Measurements from ENCODE around the gene PSMB2.
A peak's percentile ranks its signal among the peaks of the same experiment; 100 is the strongest.
"Not testable (repeated sequence)": the region's sequence is repeated elsewhere in the genome, so short reads cannot be mapped to it uniquely, and the experiment has no call there.

The PSMB2 gene

DNA sequence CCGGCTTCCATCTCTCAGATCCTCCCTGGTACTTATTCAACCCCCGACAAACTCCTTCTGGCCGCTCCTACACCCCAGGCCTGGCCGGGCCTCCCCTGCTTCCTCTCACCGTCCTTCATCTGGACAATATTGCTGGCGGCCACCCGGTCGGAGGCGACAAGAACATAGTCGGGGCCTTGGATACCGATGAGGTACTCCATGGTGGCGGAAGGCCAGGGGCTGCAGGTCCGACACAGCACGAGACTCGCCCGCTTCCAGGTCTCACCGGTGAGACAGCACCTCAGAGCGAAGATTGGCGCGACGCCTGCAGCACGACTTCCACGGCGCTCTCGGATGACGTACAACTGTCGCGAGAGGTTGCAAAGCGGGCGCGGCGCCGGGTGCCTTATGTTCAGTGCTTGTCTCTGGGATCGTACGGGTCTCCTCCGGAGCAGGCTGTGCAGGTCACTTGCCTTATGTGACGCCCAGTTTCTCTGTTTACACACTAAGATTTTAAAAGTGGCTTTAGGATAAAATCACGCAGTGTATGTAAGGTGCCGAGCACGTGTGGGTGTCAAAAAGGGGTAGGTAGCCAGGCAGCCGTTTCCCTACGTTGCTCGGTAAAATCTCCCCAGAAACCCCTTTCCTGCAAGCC, at the start of gene PSMB2:
Gene PSMB2 (minus strand): TSS at position 294 of the 634 bp plus-strand sequence. CDS start 94 bp downstream, at position 200.
- Mint-ChIP-seq H3K27me3 (peaks cover 27% of the 10 kb centered on the region), H3K36me3 (ENCODE audit: insufficient read depth) (peaks cover 23% of the 10 kb centered on the region), H3K27ac (ENCODE audit: low read depth) (peak within 1 kb of the TSS; percentile 100), H3K4me1 (peaks cover 40% of the 10 kb centered on the region), H3K9me3 (no peaks in the 10 kb centered on the region), H3K4me3 (peak within 1 kb of the TSS; percentile 100)
- DNase-seq (ENCODE audit: low spot score in 2 of 2) (peak; percentile 95 to 96), ATAC-seq (replicated peaks; ENCODE audit: extremely low read depth, poor library complexity, severe bottlenecking) (peak; percentile 90)

DNA sequence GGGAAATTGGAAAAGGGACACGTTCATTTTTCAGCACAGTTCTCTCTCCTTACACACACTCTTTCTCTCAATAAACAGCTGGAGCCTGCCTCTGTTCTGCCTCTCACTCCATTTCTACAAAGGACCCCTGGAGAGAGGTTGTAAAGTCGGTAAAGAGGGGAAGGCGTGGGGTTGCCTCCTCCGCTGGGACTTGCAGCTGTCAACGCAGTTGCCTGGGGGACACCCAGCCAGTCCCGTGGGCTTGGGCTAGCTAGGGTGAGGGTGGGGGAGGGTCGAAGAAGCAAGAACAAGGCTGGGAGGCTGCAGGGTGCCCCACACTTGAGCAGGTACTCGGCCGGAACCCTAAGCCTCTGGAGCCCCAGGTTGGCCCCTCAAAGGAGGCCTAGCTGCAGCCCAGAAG, 49.8 kb upstream of the PSMB2 start:
- peaks cover 20% of the 10 kb centered on the region for H3K27me3 Mint-ChIP-seq
- H3K4me3 Mint-ChIP-seq = no peak overlapping the region
- no peaks in the 10 kb centered on the region for H3K4me1 Mint-ChIP-seq
- H3K27ac Mint-ChIP-seq (ENCODE audit: low read depth) = no peak overlapping the region
- H3K36me3 Mint-ChIP-seq (ENCODE audit: insufficient read depth) = no peaks in the 10 kb centered on the region
- ATAC-seq (replicated peaks; ENCODE audit: extremely low read depth, poor library complexity, severe bottlenecking) (no peak), DNase-seq (ENCODE audit: low spot score in 2 of 2) (no peak)
- no peaks in the 10 kb centered on the region for H3K9me3 Mint-ChIP-seq

DNA sequence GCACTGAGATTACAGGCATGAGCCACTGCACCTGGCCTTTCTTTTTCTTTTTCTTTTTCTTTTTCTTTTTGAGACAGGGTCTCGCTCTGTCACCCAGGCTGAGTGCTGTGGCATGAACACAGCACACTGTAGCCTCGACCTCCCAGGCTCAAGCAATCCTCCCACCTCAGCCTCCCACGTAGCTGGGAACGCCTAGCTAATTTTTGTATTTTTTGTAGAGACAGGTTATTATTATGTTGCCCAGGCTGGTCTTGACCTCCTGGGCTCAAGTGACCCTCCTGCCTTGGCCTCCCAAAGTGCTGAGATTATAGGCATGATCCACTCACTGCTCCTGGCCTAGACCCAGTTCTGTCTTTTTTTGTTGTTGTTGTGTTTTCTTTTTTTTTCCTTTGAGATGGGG, 48.8 kb upstream of the PSMB2 start:
- H3K4me1 Mint-ChIP-seq; H3K4me3 Mint-ChIP-seq; H3K9me3 Mint-ChIP-seq; DNase-seq (ENCODE audit: low spot score in 2 of 2); H3K27ac Mint-ChIP-seq (ENCODE audit: low read depth); ATAC-seq (replicated peaks; ENCODE audit: extremely low read depth, poor library complexity, severe bottlenecking); H3K36me3 Mint-ChIP-seq (ENCODE audit: insufficient read depth): not testable (repeated sequence)
- peaks cover 16% of the 10 kb centered on the region for H3K27me3 Mint-ChIP-seq

DNA sequence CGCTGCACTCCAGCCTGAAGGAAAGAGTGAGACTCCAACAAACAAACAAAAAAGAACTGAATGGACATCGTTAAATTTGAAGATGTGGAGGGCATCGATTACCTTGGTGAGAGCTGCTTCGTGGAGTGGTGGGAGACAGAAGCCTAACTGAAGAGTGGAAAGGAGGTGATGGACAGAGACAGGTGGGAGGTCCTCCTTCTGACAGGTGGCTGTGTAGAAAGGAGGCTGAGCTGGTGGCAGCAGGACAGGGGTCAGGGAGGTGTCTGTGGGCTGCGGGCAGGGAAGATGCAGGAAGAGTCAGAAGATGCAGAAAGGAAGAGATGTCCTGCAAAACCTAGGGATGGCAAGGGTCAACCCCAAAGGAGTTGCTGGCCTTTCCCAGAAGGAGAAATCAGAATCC, 46.8 kb upstream of the PSMB2 start:
- no peak overlapping the region for H3K4me3 Mint-ChIP-seq
- no peaks in the 10 kb centered on the region for H3K9me3 Mint-ChIP-seq
- peaks cover 19% of the 10 kb centered on the region for H3K27me3 Mint-ChIP-seq

DNA sequence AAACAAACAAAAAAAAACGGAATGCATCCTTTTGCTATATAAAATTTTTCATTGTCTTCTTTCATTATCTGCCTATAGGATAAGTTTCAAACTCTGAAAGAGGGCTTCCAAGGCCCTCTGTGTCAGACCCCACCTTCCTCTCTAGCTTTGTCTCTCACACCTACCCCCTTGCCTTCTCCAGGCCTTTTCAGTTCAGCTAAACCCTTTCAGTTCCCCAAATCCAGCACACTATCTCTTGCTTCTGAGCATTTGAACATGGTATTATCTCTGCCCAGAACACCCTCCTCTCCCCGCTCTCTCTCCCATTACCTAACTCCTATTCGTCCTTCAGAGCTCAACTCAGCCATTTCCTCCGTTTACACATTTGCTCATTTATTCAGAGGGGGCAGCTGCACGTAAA, 41.7 kb upstream of the PSMB2 start:
- no peaks in the 10 kb centered on the region for H3K36me3 Mint-ChIP-seq (ENCODE audit: insufficient read depth)
- no peaks in the 10 kb centered on the region for H3K4me1 Mint-ChIP-seq
- no peak overlapping the region for H3K4me3 Mint-ChIP-seq
- no peak overlapping the region for H3K27ac Mint-ChIP-seq (ENCODE audit: low read depth)
- H3K27me3 Mint-ChIP-seq = peaks cover 19% of the 10 kb centered on the region
- no peak for ATAC-seq (replicated peaks; ENCODE audit: extremely low read depth, poor library complexity, severe bottlenecking)
- no peaks in the 10 kb centered on the region for H3K9me3 Mint-ChIP-seq
- DNase-seq (ENCODE audit: low spot score in 2 of 2) = no peak

More for the DNA sequence above, 46.8 kb upstream of the PSMB2 start:
- ATAC-seq (replicated peaks; ENCODE audit: extremely low read depth, poor library complexity, severe bottlenecking) = no peak
- DNase-seq (ENCODE audit: low spot score in 2 of 2) = no peak
- Mint-ChIP-seq H3K4me1 (no peaks in the 10 kb centered on the region), H3K36me3 (ENCODE audit: insufficient read depth) (no peaks in the 10 kb centered on the region), H3K27ac (ENCODE audit: low read depth) (no peak overlapping the region)

DNA sequence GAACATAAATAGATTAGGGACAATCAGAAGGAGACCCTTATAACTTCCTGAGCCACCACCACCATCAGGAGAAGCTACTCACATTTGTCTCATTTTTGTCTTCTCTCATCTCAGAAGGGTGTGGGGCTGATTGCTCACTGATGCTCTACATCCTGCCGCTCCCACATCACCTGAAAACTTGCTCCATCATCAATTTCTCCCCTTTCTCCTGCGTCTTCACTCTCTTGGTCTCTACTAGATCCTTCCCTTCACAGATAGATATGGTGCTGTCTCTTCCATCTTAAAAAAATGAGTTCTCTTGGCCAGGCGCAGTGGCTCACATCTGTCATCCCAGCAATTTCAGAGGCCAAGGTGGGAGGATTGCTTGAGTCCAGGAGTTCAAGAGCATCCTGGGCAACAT, 38.9 kb upstream of the PSMB2 start:
- DNase-seq (ENCODE audit: low spot score in 2 of 2) (no peak), ATAC-seq (replicated peaks; ENCODE audit: extremely low read depth, poor library complexity, severe bottlenecking) (no peak)
- Mint-ChIP-seq H3K36me3 (ENCODE audit: insufficient read depth) (no peaks in the 10 kb centered on the region), H3K4me3 (no peak overlapping the region), H3K27ac (ENCODE audit: low read depth) (no peak overlapping the region), H3K4me1 (no peaks in the 10 kb centered on the region), H3K9me3 (no peaks in the 10 kb centered on the region), H3K27me3 (peaks cover 14% of the 10 kb centered on the region)

DNA sequence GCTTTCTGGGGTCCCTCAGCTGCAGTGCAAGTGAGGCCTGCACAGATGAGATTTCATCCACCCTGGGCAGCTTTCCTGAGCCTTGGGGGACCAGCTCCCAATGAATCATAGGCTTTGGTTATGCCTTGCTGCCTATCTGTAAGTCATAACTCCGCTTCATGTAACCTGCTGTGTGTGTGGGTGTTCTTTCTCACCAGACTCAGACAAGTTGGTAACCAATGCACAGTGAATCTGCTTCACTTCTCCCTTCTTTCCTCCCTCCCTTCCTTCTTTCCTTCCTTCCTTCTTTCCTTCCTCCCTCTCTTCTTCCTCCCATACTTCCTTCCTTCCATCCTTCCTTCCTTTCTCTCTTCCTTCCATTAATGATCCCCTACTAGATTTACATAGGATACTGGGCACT, 34.4 kb upstream of the PSMB2 start:
- Mint-ChIP-seq H3K4me3 (no peak overlapping the region), H3K27ac (ENCODE audit: low read depth) (no peak overlapping the region), H3K9me3 (no peaks in the 10 kb centered on the region), H3K4me1 (no peaks in the 10 kb centered on the region), H3K27me3 (peaks cover 30% of the 10 kb centered on the region), H3K36me3 (ENCODE audit: insufficient read depth) (peaks cover 1% of the 10 kb centered on the region)
- ATAC-seq (replicated peaks; ENCODE audit: extremely low read depth, poor library complexity, severe bottlenecking) = no peak
- DNase-seq (ENCODE audit: low spot score in 2 of 2) = no peak

DNA sequence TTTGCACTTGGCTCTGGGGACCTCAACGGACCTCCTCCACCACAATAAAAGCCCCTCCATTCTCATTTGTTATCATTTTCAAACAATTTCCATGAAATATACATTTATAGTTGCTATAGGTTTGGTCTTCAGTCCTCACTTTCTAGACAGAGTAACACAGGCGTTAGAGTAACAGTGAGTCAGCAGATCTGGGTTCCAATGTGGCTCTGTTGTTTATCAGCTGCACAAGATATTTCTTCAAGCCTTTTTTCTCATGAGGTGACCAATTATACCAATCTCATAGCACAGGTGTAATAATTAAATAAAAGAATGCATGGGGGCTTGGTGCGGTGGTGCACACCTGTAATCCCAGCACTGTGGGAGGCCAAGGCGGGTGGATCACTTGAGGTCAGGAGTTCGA, 32.8 kb upstream of the PSMB2 start:
- peaks cover 32% of the 10 kb centered on the region for H3K27me3 Mint-ChIP-seq
- H3K4me3 Mint-ChIP-seq = no peak overlapping the region
- no peaks in the 10 kb centered on the region for H3K4me1 Mint-ChIP-seq
- no peak for DNase-seq (ENCODE audit: low spot score in 2 of 2)
- ATAC-seq (replicated peaks; ENCODE audit: extremely low read depth, poor library complexity, severe bottlenecking) = no peak
- H3K27ac Mint-ChIP-seq (ENCODE audit: low read depth) = no peak overlapping the region
- H3K36me3 Mint-ChIP-seq (ENCODE audit: insufficient read depth) = peaks cover 1% of the 10 kb centered on the region
- no peaks in the 10 kb centered on the region for H3K9me3 Mint-ChIP-seq

DNA sequence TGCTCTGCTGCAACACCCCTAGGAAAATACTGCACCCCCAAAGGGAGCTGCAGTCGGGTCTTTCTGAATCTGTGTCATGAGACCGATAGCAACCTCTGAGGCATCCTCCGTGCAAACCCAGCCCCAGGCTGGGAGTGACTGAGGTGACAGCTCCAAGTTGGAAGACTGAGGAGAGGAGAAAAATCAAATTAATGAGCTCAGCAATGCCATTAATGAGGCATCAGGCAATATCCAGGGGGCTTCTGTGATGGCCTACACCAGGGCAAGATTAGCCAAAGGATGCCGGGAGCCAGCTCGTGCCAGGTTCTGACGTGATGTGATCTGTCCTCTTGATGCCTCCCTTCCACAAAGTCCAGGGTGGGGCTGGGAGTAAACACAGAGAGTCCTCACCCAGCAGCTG, 30.8 kb upstream of the PSMB2 start:
- Mint-ChIP-seq H3K27me3 (peaks cover 39% of the 10 kb centered on the region), H3K9me3 (no peaks in the 10 kb centered on the region), H3K4me1 (no peaks in the 10 kb centered on the region), H3K36me3 (ENCODE audit: insufficient read depth) (peaks cover 3% of the 10 kb centered on the region), H3K27ac (ENCODE audit: low read depth) (no peak overlapping the region), H3K4me3 (no peak overlapping the region)
- ATAC-seq (replicated peaks; ENCODE audit: extremely low read depth, poor library complexity, severe bottlenecking) (no peak), DNase-seq (ENCODE audit: low spot score in 2 of 2) (no peak)

DNA sequence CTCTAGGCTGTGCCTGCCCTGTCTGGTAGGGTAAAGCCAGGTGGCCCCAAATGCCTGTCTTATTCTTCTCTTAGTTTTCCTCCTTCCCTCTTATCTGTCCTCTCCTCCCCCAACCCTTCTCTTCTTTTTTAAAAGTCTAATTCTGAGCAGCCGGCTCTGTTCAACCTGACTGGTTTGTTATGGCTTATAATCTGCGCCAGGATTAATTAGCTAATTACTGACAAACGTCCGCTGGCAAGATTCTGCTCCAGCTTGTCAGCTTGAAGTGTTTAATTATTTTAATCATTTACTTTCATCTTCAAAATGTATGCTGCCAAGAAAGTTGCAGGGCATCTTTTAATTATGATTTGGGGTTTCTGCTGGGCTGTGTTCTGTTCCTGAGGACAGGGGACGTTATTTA, 27.2 kb upstream of the PSMB2 start:
- Mint-ChIP-seq H3K27me3 (peaks cover 53% of the 10 kb centered on the region), H3K36me3 (ENCODE audit: insufficient read depth) (peaks cover 3% of the 10 kb centered on the region), H3K4me1 (no peaks in the 10 kb centered on the region), H3K9me3 (no peaks in the 10 kb centered on the region), H3K4me3 (no peak overlapping the region), H3K27ac (ENCODE audit: low read depth) (no peak overlapping the region)
- no peak for DNase-seq (ENCODE audit: low spot score in 2 of 2)
- no peak for ATAC-seq (replicated peaks; ENCODE audit: extremely low read depth, poor library complexity, severe bottlenecking)

DNA sequence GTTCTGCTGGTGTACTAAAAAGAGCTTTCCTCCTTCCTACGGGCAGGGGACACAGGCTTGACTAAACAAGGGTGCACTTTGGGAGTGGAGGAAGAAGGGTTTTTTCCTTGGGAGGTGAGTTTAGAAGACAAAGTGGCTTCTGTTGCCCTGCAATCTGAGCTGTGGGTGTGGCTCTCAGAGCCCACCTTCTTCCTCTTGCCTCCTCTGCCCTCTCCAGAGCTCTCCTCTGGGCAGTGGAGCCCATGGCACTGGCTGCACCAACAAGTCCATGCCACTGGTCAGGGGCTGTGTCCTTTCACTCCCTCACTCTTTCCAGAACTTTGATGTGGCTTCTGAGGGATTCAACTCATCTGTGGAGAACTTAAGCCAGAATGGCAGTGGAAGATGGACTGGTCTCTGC, 25.6 kb upstream of the PSMB2 start:
- DNase-seq (ENCODE audit: low spot score in 2 of 2) (no peak), ATAC-seq (replicated peaks; ENCODE audit: extremely low read depth, poor library complexity, severe bottlenecking) (no peak)
- peaks cover 41% of the 10 kb centered on the region for H3K27me3 Mint-ChIP-seq
- peaks cover 3% of the 10 kb centered on the region for H3K36me3 Mint-ChIP-seq (ENCODE audit: insufficient read depth)
- H3K4me1 Mint-ChIP-seq = no peaks in the 10 kb centered on the region
- H3K9me3 Mint-ChIP-seq = no peaks in the 10 kb centered on the region
- no peak overlapping the region for H3K4me3 Mint-ChIP-seq
- no peak overlapping the region for H3K27ac Mint-ChIP-seq (ENCODE audit: low read depth)

DNA sequence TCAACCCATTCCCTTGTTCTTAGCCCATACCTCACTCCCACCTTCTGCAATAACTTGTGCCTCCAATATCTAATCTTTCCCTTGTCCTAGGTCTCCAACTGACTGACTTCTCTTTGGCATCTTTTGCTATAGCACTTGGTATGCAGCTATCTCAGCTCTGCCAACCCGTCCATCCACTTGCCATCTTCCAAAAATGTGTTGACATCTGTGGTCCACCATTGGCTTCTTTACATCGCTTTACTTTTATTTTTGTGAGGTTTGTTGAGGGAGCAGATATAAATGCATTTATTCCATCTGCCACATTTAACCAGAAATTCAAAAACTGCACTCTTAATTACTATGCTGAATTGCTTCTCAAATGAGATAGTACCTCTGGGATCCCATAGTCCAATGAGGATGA, 24.9 kb upstream of the PSMB2 start:
- H3K9me3 Mint-ChIP-seq = no peaks in the 10 kb centered on the region
- no peak overlapping the region for H3K4me3 Mint-ChIP-seq
- DNase-seq (ENCODE audit: low spot score in 2 of 2) (no peak), ATAC-seq (replicated peaks; ENCODE audit: extremely low read depth, poor library complexity, severe bottlenecking) (no peak)
- H3K36me3 Mint-ChIP-seq (ENCODE audit: insufficient read depth) = peaks cover 3% of the 10 kb centered on the region
- H3K4me1 Mint-ChIP-seq = no peaks in the 10 kb centered on the region
- H3K27ac Mint-ChIP-seq (ENCODE audit: low read depth) = no peak overlapping the region
- H3K27me3 Mint-ChIP-seq = peaks cover 34% of the 10 kb centered on the region

DNA sequence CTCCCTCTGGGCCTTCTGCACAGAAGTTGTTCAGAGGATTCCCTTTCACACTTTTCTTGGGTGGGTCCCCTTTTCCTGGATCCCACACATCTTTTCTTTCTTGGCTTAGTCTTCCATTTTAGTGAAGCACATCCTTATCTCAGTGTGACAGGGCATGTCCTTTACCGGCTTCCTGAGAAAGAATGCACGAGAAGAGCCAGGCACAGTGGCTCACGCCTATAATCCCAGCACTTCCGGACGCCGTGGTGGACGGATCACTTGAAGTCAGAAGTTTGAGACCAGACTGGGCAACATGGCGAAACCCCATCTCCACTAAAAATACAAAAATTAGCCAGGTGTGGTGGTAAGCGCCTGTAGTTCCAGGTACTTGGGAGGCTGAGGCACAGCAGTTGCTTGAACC, 22.1 kb upstream of the PSMB2 start:
- no peaks in the 10 kb centered on the region for H3K9me3 Mint-ChIP-seq
- no peak for ATAC-seq (replicated peaks; ENCODE audit: extremely low read depth, poor library complexity, severe bottlenecking)
- H3K27ac Mint-ChIP-seq (ENCODE audit: low read depth) = no peak overlapping the region
- H3K36me3 Mint-ChIP-seq (ENCODE audit: insufficient read depth) = peaks cover 4% of the 10 kb centered on the region
- no peak for DNase-seq (ENCODE audit: low spot score in 2 of 2)
- no peaks in the 10 kb centered on the region for H3K4me1 Mint-ChIP-seq
- H3K27me3 Mint-ChIP-seq = peaks cover 21% of the 10 kb centered on the region
- no peak overlapping the region for H3K4me3 Mint-ChIP-seq

DNA sequence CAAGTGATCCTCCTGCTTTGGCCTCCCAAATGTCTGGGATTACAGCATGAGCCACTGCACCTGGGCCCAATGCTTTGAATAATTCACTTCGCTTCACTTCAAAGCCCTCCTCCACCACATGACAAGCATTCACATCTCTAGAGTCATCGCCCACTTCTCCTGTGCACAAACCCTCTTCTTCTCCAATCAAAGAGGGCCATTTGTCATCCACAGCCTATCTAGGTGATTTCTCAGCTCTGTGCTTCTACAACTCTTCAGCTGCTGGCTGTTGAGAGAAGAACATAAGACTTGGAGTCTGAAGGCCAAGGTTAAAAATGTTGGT, 20.1 kb upstream of the PSMB2 start:
- Mint-ChIP-seq H3K4me1 (no peaks in the 10 kb centered on the region), H3K9me3 (no peaks in the 10 kb centered on the region), H3K4me3 (no peak overlapping the region), H3K27me3 (peaks cover 7% of the 10 kb centered on the region), H3K27ac (ENCODE audit: low read depth) (no peak overlapping the region), H3K36me3 (ENCODE audit: insufficient read depth) (peaks cover 2% of the 10 kb centered on the region)
- no peak for ATAC-seq (replicated peaks; ENCODE audit: extremely low read depth, poor library complexity, severe bottlenecking)
- no peak for DNase-seq (ENCODE audit: low spot score in 2 of 2)

Measured in central memory CD8-positive, alpha-beta T cell (primary cell).